AG04449 (cell line): ENCODE measurements around the gene GIPR.
A peak's percentile ranks its signal among the peaks of the same experiment; 100 is the strongest.
"Not testable (repeated sequence)": the region's sequence is repeated elsewhere in the genome, so short reads cannot be mapped to it uniquely, and the experiment has no call there.

Source experiments
- CTCF ChIA-PET: fragments of 350-600 bp; formaldehyde crosslinking; extraction: SDS; loops from one replicate; lab custom pipeline; 2021; ENCODE audit warnings: antibody characterized with exemption; lab: Yijun Ruan, JAX
- POLR2A ChIA-PET: fragments of 400-600, 350-600 bp; formaldehyde crosslinking; extraction: SDS; loops from one replicate; lab custom pipeline; 2020; ENCODE audit warnings: antibody characterized with exemption, inconsistent platforms; lab: Yijun Ruan, JAX
- DNase-seq: peaks from one replicate; pipeline ENCODE4 v3.0.0-alpha.2; 2010; ENCODE audit warnings: low read depth, low spot score
- H3K4me3 ChIP-seq: 2 replicates; pipeline ENCODE4 v1.5.1; 2011; ENCODE audit warnings: low read depth, mild to moderate bottlenecking, control low read depth, low read length
- TF ChIP-seq, protein P1 (sequence below): IDR thresholded peaks from one replicate; pipeline ENCODE4 v1.5.1; 2011; ENCODE audit warnings: mild to moderate bottlenecking, moderate library complexity, low read length, control low read depth, inconsistent platforms; ENCODE audit not compliant: insufficient read depth; ENCODE audit errors: missing control alignments

The GIPR gene

DNA sequence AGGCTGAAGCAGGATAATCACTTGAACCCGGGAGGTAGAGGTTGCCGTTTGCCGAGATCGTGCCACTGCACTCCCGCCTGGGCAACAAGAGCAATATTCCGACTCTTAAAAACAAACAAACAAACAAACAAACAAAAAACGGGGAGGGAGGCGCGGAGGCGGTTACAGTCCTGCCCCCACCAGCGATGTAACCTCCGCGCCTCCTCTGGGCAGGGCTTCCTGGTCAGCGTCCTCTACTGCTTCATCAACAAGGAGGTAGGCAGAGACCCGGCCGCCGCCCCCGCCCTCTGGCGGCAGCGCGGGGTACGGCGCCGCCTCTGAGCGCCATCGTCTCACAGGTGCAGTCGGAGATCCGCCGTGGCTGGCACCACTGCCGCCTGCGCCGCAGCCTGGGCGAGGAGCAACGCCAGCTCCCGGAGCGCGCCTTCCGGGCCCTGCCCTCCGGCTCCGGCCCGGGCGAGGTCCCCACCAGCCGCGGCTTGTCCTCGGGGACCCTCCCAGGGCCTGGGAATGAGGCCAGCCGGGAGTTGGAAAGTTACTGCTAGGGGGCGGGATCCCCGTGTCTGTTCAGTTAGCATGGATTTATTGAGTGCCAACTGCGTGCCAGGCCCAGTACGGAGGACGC, 13.5 kb downstream of the GIPR start:
- H3K4me3 ChIP-seq: peak overlapping the region; percentile 43
- ChIA-PET CTCF (interaction anchor here (0.6 to 9.8 kb wide), 22 partner anchors 10 to 242 kb away, joined by 3 to 122 read pairs (median 4); partner anchors contain the start of genes GIPR, QPCTL and SNRPD2), POLR2A (no interaction called here)
- TF ChIP-seq, protein P1, sequence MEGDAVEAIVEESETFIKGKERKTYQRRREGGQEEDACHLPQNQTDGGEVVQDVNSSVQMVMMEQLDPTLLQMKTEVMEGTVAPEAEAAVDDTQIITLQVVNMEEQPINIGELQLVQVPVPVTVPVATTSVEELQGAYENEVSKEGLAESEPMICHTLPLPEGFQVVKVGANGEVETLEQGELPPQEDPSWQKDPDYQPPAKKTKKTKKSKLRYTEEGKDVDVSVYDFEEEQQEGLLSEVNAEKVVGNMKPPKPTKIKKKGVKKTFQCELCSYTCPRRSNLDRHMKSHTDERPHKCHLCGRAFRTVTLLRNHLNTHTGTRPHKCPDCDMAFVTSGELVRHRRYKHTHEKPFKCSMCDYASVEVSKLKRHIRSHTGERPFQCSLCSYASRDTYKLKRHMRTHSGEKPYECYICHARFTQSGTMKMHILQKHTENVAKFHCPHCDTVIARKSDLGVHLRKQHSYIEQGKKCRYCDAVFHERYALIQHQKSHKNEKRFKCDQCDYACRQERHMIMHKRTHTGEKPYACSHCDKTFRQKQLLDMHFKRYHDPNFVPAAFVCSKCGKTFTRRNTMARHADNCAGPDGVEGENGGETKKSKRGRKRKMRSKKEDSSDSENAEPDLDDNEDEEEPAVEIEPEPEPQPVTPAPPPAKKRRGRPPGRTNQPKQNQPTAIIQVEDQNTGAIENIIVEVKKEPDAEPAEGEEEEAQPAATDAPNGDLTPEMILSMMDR: peak; percentile 95
- DNase-seq: no peak

DNA sequence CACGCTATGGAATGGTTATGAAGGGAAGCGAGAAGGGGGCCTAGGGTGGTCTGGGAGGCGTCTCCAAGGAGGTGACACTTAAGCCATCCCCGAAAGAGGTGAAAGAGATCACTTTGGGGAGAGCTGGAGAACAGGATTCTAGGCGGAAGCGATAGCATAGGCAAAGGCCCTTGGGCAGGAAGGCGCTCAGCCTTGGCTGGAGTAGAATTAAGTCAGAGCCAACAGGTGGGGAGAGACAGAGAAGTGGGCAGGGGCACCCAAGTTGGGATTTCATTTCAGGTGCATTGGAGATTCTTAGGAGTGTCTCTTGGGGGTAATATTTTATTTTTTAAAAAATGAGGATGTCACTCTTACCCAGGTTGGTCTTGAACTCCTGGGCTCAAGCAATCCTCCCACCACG, 14.1 kb downstream of the GIPR start:
- ChIA-PET POLR2A (no interaction called here), CTCF (interaction anchor here (1.0 to 9.8 kb wide), 18 partner anchors 10 to 243 kb away, joined by 3 to 122 read pairs (median 4); partner anchors contain the start of genes GIPR, QPCTL and SNRPD2)
- no peak for DNase-seq
- H3K4me3 ChIP-seq: no peak overlapping the region
- TF ChIP-seq, protein P1: no peak

DNA sequence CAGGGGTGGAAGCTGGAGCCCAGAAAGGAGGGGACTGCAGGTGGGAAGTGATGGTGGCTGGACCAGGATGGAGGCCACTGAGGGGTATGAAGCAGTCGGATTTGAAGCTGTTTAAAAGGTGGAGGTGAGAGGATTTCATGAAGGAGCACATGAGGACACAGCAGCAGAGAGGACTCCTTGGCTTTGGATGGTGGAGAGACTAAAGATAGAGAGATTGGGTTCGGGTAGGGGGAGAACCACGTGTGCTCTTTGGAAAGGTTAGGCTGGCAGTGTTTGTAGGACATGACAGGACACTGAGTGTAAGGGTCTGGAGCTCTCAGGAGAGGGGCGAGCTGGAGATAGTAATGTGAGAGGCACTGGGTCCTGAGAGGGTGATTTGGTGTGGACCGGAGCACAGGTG, 14.9 kb downstream of the GIPR start:
- POLR2A ChIA-PET: no interaction called here
- CTCF ChIA-PET: interaction anchor here (0.7 to 9.8 kb wide), 11 partner anchors 9 to 197 kb away, joined by 3 to 122 read pairs (median 3); partner anchors contain the start of genes GIPR, QPCTL and SNRPD2

DNA sequence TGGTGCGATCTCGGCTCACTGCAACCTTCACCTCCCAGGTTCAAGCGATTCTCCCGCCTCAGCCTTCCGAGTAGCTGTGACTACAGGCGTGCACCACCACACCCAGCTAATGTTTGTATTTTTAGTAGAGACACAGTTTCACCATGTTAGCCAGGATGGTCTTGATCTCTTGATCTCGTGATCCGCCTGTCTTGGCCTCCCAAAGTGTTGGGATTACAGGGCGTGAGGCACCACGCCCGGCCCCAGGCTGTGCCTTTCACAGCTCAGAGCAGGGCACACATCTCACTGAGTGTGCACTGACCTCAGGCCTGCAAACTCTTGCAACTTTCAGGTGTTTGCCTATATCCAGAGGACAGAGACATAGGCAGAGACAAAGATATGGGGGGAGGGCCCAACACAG, 17.0 kb downstream of the GIPR start:
- POLR2A ChIA-PET, H3K4me3 ChIP-seq, DNase-seq: not testable (repeated sequence)
- CTCF ChIA-PET: interaction anchor here (1.2 to 9.8 kb wide), 4 partner anchors 7 to 158 kb away, joined by 3 to 122 read pairs (median 4); partner anchors contain the start of genes QPCTL and SNRPD2

More for the DNA sequence above, 14.9 kb downstream of the GIPR start:
- TF ChIP-seq, protein P1: no peak
- no peak for DNase-seq
- no peak overlapping the region for H3K4me3 ChIP-seq

DNA sequence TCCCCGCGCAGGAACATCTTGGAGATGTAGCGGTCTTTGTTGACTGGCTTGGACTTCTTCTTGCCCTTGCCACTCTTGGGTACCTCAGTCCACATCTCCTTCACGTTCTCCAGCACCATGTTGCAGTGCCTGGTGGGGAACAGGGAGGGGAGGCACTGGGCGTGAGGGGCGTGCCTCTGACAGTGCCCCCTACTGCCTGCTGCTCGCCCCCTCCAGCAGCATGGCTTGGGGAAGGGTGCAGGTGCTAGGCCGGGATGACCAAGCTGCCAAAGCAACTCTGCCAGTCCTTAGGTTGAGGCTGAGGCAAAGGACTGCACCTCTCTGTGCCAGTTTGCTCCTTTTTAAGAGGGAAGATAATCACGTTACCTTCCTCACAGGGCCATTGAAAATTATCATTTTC, 19.6 kb downstream of the GIPR start:
- ChIA-PET POLR2A (no interaction called here), CTCF (interaction anchor here (0.6 to 9.5 kb wide), 4 partner anchors 7 to 129 kb away, joined by 3 to 122 read pairs (median 4); no protein-coding TSS in a partner anchor)

DNA sequence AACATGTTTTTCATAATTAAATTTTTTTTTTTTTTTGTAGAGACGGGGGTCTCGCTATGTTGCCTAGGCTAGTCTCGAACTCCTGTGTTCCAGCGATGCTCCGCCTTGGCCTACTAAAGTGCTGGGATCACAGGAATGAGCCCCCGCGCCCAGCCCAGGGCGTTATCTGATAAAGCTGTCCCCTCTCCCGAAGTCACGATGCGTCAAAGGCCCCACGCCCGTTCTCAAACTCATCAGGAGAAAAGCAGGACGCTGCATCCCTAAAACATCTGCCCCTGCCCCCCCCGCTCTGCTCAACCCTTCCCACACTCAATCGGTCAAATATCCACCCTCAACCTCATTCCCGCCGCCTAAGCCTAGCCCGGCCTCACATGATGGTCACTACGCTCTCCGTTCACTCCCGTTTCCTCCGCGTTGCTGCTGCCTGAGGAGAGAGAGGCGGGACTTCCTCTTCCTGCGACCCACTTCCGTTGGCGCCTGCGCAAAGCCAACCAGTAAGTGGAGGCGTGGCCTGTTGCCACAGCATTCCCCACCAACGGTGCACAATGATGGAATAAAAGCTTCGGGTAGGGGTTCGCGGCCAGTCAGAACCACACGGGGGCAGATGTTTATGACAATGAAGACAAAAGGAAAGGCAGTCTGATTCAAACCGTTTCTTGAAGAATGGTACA, 23.6 kb downstream of the GIPR start, which contains the start of gene SNRPD2:
SNRPD2 (minus strand) TSS at position 438 of the 671 bp plus-strand sequence; CDS start at position 373, 65 bp downstream.
- TF ChIP-seq, protein P1: no peak
- ChIA-PET CTCF (interaction anchor here (0.6 to 14.1 kb wide), 20 partner anchors 11 to 252 kb away, joined by 3 to 198 read pairs (median 6); partner anchors contain the start of genes DMWD, FBXO46, GIPR and OPA3), POLR2A (interaction anchor here (0.7 to 2.7 kb wide), 8 partner anchors 12 to 176 kb away, joined by 3 to 15 read pairs (median 4); partner anchors contain the start of genes FBXO46 and SIX5)
- DNase-seq: peak; percentile 65
- H3K4me3 ChIP-seq: peak within 1 kb of the TSS; percentile 95

More for the DNA sequence above, 19.6 kb downstream of the GIPR start:
- DNase-seq: no peak
- TF ChIP-seq, protein P1: no peak
- no peak overlapping the region for H3K4me3 ChIP-seq
